ENCODE results near the gene TTC24.
A peak's percentile ranks its signal among the peaks of the same experiment; 100 is the strongest.

Gene TTC24

DNA sequence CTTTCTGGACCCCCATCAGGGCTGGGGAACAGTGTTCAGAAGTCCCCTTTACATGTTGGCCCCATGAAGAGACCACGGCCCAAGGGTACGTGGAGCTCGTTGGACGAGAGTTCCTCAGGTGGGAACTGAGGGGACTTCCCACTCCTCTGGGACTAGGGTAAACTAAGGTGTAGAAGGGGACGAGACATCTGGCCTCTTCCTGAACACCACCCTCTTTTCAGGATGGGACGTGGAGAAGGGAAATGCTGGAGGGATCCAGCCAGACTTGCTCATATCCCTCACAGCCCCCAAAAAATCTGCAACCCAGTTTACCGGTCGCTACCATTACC is 14.1 kb downstream of the TTC24 start:
- no peaks in the 10 kb centered on the region for H3K27me3 ChIP-seq (ENCODE audit: control insufficient read depth, insufficient read depth, low read length)
- H3K36me3 ChIP-seq (ENCODE audit: control insufficient read depth, insufficient read depth, low read length): peaks cover 42% of the 10 kb centered on the region
- no peak overlapping the region for H3K4me3 ChIP-seq (ENCODE audit: low read length)
- H3K4me1 ChIP-seq (ENCODE audit: control insufficient read depth, insufficient read depth, low read length): no peaks in the 10 kb centered on the region; the same call in 1 of the 2 replicates
- no peaks in the 10 kb centered on the region for H3K9me3 ChIP-seq (ENCODE audit: control insufficient read depth, insufficient read depth, low read length)
- DNase-seq (ENCODE audit: low read depth, low spot score): no peak
- no peak overlapping the region for H3K27ac ChIP-seq (ENCODE audit: low read length)
- no CpG with 5 or more reads among the region's 8 CpGs for WGBS (ENCODE audit: insufficient coverage, insufficient read length)

DNA sequence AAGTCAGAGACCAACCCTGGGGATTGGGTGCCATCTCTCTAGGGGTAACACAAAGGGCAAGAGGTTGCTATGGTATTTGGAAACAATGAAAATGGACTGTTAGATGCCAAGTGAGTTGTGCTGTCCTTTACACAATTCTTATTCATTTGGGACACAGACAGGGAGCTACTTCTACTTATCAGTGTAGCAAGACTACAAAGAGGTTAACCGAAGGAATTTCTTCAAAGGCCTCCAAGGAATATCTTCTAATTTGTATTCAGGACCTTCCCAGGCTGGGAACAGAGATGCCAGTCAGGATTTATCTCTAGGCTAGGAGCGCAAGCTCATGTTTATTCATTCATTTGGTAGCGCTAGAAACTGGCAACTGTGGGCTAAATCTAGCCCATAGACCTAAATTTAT is 14.7 kb downstream of the TTC24 start:
- H3K9me3 ChIP-seq (ENCODE audit: control insufficient read depth, insufficient read depth, low read length): no peaks in the 10 kb centered on the region
- H3K36me3 ChIP-seq (ENCODE audit: control insufficient read depth, insufficient read depth, low read length): peaks cover 42% of the 10 kb centered on the region
- H3K4me1 ChIP-seq (ENCODE audit: control insufficient read depth, insufficient read depth, low read length): no peaks in the 10 kb centered on the region; the same call in 1 of the 2 replicates
- H3K4me3 ChIP-seq (ENCODE audit: low read length): no peak overlapping the region
- no peaks in the 10 kb centered on the region for H3K27me3 ChIP-seq (ENCODE audit: control insufficient read depth, insufficient read depth, low read length)
- no peak overlapping the region for H3K27ac ChIP-seq (ENCODE audit: low read length)
- no CpG with 5 or more reads among the region's 3 CpGs for WGBS (ENCODE audit: insufficient coverage, insufficient read length)
- no peak for DNase-seq (ENCODE audit: low read depth, low spot score)

DNA sequence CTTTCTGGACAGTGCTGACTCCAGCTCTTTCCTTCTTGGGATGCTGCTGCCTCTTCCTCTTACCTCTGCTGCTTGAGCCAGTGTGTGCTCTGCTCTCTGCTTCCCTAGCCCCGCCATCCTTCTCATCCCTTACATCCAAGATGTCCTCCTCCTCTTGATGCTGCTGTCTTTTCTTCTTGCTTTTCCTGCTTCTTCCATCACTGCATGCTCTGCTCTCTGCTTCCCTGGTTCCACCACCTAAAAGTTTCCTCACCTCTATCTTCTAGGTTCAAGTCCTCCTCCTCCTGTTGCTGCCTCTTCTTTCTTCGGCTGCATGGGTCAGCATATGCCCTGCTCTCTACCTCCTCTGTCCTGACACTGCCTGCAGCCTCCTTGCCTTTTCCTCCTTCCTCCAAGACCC is 15.5 kb downstream of the TTC24 start:
- H3K27ac ChIP-seq (ENCODE audit: low read length): no peak overlapping the region
- H3K9me3 ChIP-seq (ENCODE audit: control insufficient read depth, insufficient read depth, low read length): no peaks in the 10 kb centered on the region
- no peaks in the 10 kb centered on the region for H3K27me3 ChIP-seq (ENCODE audit: control insufficient read depth, insufficient read depth, low read length)
- no peaks in the 10 kb centered on the region; the same call in 1 of the 2 replicates for H3K4me1 ChIP-seq (ENCODE audit: control insufficient read depth, insufficient read depth, low read length)
- H3K4me3 ChIP-seq (ENCODE audit: low read length): no peak overlapping the region
- peaks cover 42% of the 10 kb centered on the region for H3K36me3 ChIP-seq (ENCODE audit: control insufficient read depth, insufficient read depth, low read length)
- no CpG with 5 or more reads among the region's 2 CpGs for WGBS (ENCODE audit: insufficient coverage, insufficient read length)
- no peak for DNase-seq (ENCODE audit: low read depth, low spot score)

DNA sequence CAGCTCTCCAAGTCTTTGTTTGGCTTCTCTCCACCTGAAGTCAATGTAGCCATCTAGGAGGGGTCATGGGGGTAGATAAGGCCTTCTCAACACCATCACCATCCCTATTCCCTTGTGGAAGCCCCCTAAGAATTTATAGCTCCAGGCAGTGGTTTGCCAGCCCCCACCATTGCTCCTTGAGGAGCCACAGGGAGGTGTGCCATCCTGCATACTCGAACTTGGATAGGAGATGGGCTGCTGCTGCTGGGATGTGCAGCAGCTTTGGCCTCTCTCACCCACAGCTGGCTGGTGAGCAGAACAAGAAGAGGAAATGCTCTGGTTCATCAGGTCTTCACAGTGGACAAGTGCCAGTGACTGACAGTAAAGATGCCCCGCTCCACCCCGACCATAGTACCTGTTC is 16.9 kb downstream of the TTC24 start:
- peaks cover 42% of the 10 kb centered on the region for H3K36me3 ChIP-seq (ENCODE audit: control insufficient read depth, insufficient read depth, low read length)
- no peak overlapping the region for H3K27ac ChIP-seq (ENCODE audit: low read length)
- no CpG with 5 or more reads among the region's 3 CpGs for WGBS (ENCODE audit: insufficient coverage, insufficient read length)

DNA sequence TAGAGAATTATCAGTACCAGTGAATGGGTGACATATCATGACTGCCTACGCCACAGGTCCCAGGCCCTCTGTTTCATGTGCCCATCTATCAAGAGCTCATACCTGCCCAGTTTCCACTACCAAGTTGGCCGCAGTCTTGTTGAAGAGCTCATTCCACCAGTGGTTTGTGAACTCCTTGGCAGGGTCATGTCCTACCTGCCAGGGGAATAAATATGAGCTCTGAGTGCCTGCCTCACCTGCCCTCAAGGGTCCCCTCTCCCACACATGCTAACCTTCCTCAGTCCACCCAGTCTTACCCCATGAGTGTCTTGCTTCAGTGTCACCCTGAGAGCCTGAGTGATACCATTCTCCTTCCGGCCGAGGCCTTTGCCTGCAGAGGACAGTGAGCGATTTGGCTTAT is 18.6 kb downstream of the TTC24 start:
- H3K36me3 ChIP-seq (ENCODE audit: control insufficient read depth, insufficient read depth, low read length): peaks cover 40% of the 10 kb centered on the region
- H3K27me3 ChIP-seq (ENCODE audit: control insufficient read depth, insufficient read depth, low read length): no peaks in the 10 kb centered on the region
- DNase-seq (ENCODE audit: low read depth, low spot score): no peak
- WGBS (ENCODE audit: insufficient coverage, insufficient read length): no CpG with 5 or more reads among the region's 5 CpGs
- no peak overlapping the region for H3K27ac ChIP-seq (ENCODE audit: low read length)
- no peak overlapping the region for H3K4me3 ChIP-seq (ENCODE audit: low read length)
- H3K4me1 ChIP-seq (ENCODE audit: control insufficient read depth, insufficient read depth, low read length): no peaks in the 10 kb centered on the region
- no peaks in the 10 kb centered on the region for H3K9me3 ChIP-seq (ENCODE audit: control insufficient read depth, insufficient read depth, low read length)

More for the DNA sequence above, 16.9 kb downstream of the TTC24 start:
- Histone ChIP-seq H3K9me3 (ENCODE audit: control insufficient read depth, insufficient read depth, low read length) (no peaks in the 10 kb centered on the region), H3K27me3 (ENCODE audit: control insufficient read depth, insufficient read depth, low read length) (no peaks in the 10 kb centered on the region), H3K4me1 (ENCODE audit: control insufficient read depth, insufficient read depth, low read length) (no peaks in the 10 kb centered on the region), H3K4me3 (ENCODE audit: low read length) (no peak overlapping the region)
- no peak for DNase-seq (ENCODE audit: low read depth, low spot score)

DNA sequence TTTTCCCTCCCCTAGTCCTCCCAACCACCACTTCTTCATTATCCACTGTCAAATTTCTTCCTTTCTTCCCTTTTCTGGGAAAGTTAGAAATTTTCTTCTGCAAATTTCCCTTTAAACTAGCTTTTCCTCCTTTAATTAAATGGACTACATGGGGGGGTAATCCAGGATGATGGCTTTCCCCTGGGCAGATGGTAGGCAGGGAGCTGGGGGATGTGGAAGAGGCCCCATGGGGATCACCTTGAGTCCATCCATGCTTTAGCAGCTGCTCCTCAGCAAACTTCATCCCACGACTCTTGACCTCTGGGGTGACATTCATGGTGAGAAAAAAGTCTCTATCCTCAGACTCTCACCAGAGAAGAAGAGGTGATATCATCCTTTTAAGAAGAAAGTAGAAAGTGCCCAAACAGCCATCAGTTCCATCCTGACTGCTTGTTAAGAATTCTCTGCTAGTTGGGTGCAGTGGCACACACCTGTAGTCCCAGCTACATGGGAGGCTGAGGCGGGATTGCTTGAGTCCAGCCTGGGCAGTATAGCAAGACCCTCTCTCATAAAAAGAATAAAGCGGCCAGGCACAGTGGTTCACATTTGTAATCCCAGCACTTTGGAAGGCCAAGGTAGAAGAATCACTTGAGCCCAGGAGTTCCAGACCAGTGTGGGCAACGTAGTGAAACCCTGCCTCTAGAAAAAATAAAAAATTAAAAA is 19.4 kb downstream of the TTC24 start:
- DNase-seq (ENCODE audit: low read depth, low spot score): no peak
- Histone ChIP-seq H3K4me1 (ENCODE audit: control insufficient read depth, insufficient read depth, low read length) (no peaks in the 10 kb centered on the region), H3K9me3 (ENCODE audit: control insufficient read depth, insufficient read depth, low read length) (no peaks in the 10 kb centered on the region), H3K4me3 (ENCODE audit: low read length) (no peak overlapping the region), H3K27ac (ENCODE audit: low read length) (no peak overlapping the region), H3K36me3 (ENCODE audit: control insufficient read depth, insufficient read depth, low read length) (peaks cover 37% of the 10 kb centered on the region), H3K27me3 (ENCODE audit: control insufficient read depth, insufficient read depth, low read length) (no peaks in the 10 kb centered on the region)
- no CpG with 5 or more reads among the region's 4 CpGs for WGBS (ENCODE audit: insufficient coverage, insufficient read length)

DNA sequence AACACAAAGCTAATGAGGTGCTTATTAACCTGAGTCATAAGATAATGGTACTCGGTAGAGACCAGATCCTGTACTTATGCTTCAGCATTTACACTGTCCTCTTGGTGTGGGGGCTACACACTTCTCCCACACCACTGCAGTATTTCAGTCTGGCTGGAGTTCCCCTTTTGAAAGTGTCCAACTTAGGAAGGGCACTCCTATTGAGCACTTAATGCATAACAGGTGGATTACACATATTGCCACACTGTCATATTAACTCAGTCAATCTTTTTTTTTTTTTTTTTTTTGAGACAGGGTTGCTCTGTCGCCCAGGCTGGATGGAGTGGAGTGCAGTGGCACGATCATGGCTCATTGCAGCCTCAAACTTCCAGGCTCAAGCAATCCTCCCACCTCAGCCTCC is 20.3 kb downstream of the TTC24 start:
- DNase-seq (ENCODE audit: low read depth, low spot score): no peak
- no CpG with 5 or more reads among the region's 3 CpGs for WGBS (ENCODE audit: insufficient coverage, insufficient read length)
- no peaks in the 10 kb centered on the region for H3K9me3 ChIP-seq (ENCODE audit: control insufficient read depth, insufficient read depth, low read length)
- H3K4me3 ChIP-seq (ENCODE audit: low read length): no peak overlapping the region
- no peak overlapping the region for H3K27ac ChIP-seq (ENCODE audit: low read length)
- no peaks in the 10 kb centered on the region for H3K27me3 ChIP-seq (ENCODE audit: control insufficient read depth, insufficient read depth, low read length)
- no peaks in the 10 kb centered on the region for H3K4me1 ChIP-seq (ENCODE audit: control insufficient read depth, insufficient read depth, low read length)
- peaks cover 31% of the 10 kb centered on the region for H3K36me3 ChIP-seq (ENCODE audit: control insufficient read depth, insufficient read depth, low read length)

DNA sequence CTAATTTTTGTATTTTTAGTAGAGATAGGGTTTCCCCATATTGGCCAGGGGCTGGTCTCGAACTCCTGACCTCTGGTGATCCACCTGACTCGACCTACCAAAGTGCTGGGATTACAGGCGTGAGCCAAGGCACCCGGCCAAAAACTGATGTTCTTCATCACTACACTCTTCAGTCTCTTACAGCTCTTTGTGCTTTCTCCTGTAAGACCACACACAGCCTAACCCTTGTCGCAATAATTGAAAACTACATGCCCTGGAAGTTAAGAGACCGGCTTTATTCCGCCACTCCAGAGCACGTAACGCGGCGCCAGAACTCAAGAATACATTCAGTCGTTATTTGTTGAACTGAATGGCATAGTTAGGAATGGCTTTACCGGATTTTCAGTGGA is 21.2 kb downstream of the TTC24 start:
- H3K27me3 ChIP-seq (ENCODE audit: control insufficient read depth, insufficient read depth, low read length): no peaks in the 10 kb centered on the region
- DNase-seq (ENCODE audit: low read depth, low spot score): no peak
- no peak overlapping the region for H3K27ac ChIP-seq (ENCODE audit: low read length)
- H3K9me3 ChIP-seq (ENCODE audit: control insufficient read depth, insufficient read depth, low read length): no peaks in the 10 kb centered on the region
- H3K36me3 ChIP-seq (ENCODE audit: control insufficient read depth, insufficient read depth, low read length): peaks cover 23% of the 10 kb centered on the region
- H3K4me1 ChIP-seq (ENCODE audit: control insufficient read depth, insufficient read depth, low read length): no peaks in the 10 kb centered on the region
- H3K4me3 ChIP-seq (ENCODE audit: low read length): peak overlapping the region; percentile 93
- no CpG with 5 or more reads among the region's 13 CpGs for WGBS (ENCODE audit: insufficient coverage, insufficient read length)

DNA sequence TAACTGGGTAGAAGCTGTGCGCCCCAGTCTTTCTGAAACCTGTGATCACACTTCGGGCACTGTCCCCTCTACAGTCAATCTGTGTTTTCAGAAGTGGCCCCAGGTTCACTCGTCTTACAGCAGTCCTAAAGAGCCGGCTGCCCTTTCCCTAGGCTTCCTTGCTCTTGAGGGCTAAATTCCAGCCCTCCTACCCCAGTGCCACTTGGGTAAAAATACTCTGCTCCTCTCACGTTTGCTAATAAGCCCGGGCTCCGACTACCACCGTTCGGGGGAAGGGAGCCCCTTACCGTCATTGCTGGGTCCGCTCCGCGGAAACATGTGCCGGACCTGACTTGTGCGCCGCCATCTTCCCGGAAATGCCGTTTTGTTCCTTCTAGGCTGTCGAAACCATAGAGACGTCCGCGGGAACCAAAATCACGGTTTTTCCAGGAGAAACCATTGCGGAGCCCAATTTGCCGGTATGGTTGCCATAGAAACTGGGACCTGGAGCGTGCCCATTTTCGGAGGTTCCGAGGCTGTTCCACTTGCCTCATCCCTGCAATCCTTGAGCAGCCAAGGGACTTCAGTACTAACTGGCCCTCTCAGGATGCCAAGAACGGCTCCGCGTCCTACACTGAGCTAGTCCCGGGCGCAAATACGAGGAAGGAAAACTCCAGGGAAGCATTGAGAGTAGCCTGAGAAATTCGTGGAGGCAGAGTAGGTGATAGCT is 21.8 kb downstream of the TTC24 start, which contains the start of gene GPATCH4:
TSS of gene GPATCH4 (minus strand) at position 358 of the 709 bp plus-strand sequence.
- no CpG with 5 or more reads among the region's 35 CpGs for WGBS (ENCODE audit: insufficient coverage, insufficient read length)
- Histone ChIP-seq H3K36me3 (ENCODE audit: control insufficient read depth, insufficient read depth, low read length) (peaks cover 18% of the 10 kb centered on the region), H3K4me1 (ENCODE audit: control insufficient read depth, insufficient read depth, low read length) (no peaks in the 10 kb centered on the region), H3K9me3 (ENCODE audit: control insufficient read depth, insufficient read depth, low read length) (no peaks in the 10 kb centered on the region), H3K27me3 (ENCODE audit: control insufficient read depth, insufficient read depth, low read length) (no peaks in the 10 kb centered on the region), H3K4me3 (ENCODE audit: low read length) (peak within 1 kb of the TSS; percentile 93), H3K27ac (ENCODE audit: low read length) (no peak within 1 kb of the TSS)
- peak; percentile 88 for DNase-seq (ENCODE audit: low read depth, low spot score)

DNA sequence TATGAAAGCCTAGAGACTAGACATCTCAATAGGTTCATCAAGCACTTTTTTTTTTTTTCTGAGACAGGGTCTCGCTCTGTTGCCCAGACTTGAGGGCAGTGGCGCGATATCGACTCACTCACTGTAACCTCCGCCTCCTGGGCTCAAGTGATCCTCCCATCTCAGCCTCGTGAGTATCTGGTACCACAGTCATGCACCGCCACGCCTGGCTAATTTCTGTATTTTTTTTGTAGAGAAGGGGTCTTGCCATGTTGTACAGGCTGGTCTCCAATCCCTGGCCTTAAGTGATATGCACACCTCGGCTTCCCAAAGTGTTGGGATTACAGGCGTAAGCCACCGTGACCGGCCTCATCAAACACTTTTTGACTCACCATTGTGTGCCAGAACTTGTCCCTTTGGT is 22.4 kb downstream of the TTC24 start:
- Histone ChIP-seq H3K4me3 (ENCODE audit: low read length) (no peak overlapping the region; the same call in 1 of the 2 replicates), H3K27ac (ENCODE audit: low read length) (no peak overlapping the region), H3K27me3 (ENCODE audit: control insufficient read depth, insufficient read depth, low read length) (no peaks in the 10 kb centered on the region), H3K9me3 (ENCODE audit: control insufficient read depth, insufficient read depth, low read length) (no peaks in the 10 kb centered on the region), H3K4me1 (ENCODE audit: control insufficient read depth, insufficient read depth, low read length) (no peaks in the 10 kb centered on the region), H3K36me3 (ENCODE audit: control insufficient read depth, insufficient read depth, low read length) (peaks cover 14% of the 10 kb centered on the region)
- no peak for DNase-seq (ENCODE audit: low read depth, low spot score)
- no CpG with 5 or more reads among the region's 12 CpGs for WGBS (ENCODE audit: insufficient coverage, insufficient read length)

Data from iPS DF 6.9 (cell line).